Activated naive CD4-positive, alpha-beta T cell treated with anti-CD3 and anti-CD28 coated beads, Interleukin-2, amount 10 ng/mL, durations not matched to agents 7 days and 5 days (primary cell): Measurements from ENCODE around the gene CPSF7.
"Not testable (repeated sequence)": the region's sequence is repeated elsewhere in the genome, so short reads cannot be mapped to it uniquely, and the experiment has no call there.

Source experiments
- CTCF ChIA-PET: fragments of 350-600 bp; sonication (Branson Sonifier 250); formaldehyde crosslinking; loops from one replicate; lab custom pipeline; 2021; ENCODE audit warnings: antibody characterized with exemption; lab: Charles Lee
- DNase-seq: peaks from one replicate; pipeline ENCODE4 v3.0.0-alpha.2; 2020
- H3K27ac Mint-ChIP-seq: one replicate; pipeline ENCODE4 v1.8.0; 2021; ENCODE audit warnings: mild to moderate bottlenecking, moderate library complexity, mixed read lengths
- H3K27me3 Mint-ChIP-seq: one replicate; pipeline ENCODE4 v1.8.0; 2021; ENCODE audit warnings: mild to moderate bottlenecking, mixed read lengths
- H3K36me3 Mint-ChIP-seq: one replicate; pipeline ENCODE4 v1.8.0; 2021; ENCODE audit warnings: mixed read lengths
- H3K4me1 Mint-ChIP-seq: one replicate; pipeline ENCODE4 v1.8.0; 2021; ENCODE audit warnings: mixed read lengths
- H3K4me3 Mint-ChIP-seq: one replicate; pipeline ENCODE4 v1.8.0; 2021; ENCODE audit warnings: mild to moderate bottlenecking, moderate library complexity, mixed read lengths
- H3K9me3 Mint-ChIP-seq: one replicate; pipeline ENCODE4 v1.8.0; 2021; ENCODE audit warnings: mixed read lengths

Gene CPSF7

DNA sequence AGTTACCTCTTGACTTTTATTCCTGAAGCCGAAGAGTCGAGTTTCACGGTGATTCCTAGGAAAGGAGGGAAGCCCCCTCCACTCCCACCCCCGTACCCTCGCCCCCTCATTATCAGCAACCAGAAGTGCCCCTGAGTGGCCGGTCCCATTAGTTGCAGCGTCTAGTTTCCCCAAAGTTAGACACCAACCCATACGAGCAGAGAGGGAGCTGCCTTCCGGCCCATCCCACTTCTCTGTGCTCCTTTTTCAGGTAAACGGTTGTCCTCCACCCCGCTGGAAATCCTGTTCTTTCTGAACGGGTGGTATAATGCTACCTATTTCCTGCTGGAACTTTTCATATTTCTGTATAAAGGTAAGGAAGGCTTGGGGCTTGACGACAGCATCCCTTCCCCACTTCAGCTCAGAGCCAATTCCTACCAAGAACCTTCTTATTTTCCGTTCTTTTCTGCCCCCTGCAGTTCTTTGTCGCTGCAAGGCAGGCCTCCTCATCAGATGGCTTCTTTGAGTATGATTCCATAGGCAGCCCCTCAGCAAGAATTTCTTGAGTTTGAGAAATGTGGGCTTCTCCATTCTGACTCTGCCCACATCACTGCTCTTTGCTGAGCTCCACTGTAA is 36.7 kb downstream of the CPSF7 start:
- Mint-ChIP-seq H3K27ac (peak overlapping the region; percentile 87), H3K9me3 (peaks cover 4% of the 10 kb centered on the region), H3K36me3 (peaks cover 6% of the 10 kb centered on the region), H3K27me3 (no peaks in the 10 kb centered on the region), H3K4me1 (peaks cover 26% of the 10 kb centered on the region), H3K4me3 (peak overlapping the region; percentile 85)
- CTCF ChIA-PET = interaction anchor here (0.8 to 4.6 kb wide), 15 partner anchors 9 to 312 kb away, joined by 3 to 73 read pairs (median 5); partner anchors contain the start of genes CPSF7, SDHAF2 and TMEM138
- peak; percentile 34 for DNase-seq

DNA sequence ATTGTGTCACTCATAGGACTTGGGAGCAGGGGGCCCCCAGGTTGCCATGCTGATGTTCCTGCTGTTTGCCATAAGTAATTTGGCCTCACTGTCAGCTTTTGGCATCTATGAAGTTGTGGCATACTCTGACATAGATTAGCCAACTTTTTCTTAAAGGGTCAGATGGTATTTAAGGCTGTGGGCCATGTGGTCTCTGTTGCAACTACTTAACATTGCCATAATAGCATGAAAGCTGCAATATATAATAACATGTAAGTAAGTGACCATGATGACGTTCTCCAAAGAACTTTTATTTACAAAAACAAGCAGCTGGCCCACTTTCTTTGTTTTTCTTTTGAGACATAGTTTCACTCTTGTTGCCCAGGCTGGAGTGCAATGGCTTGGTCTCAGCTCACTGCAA is 39.6 kb downstream of the CPSF7 start:
- Mint-ChIP-seq H3K4me3 (no peak overlapping the region), H3K27me3 (no peaks in the 10 kb centered on the region), H3K27ac (no peak overlapping the region), H3K9me3 (peaks cover 4% of the 10 kb centered on the region), H3K4me1 (peaks cover 33% of the 10 kb centered on the region), H3K36me3 (peaks cover 6% of the 10 kb centered on the region)
- no peak for DNase-seq
- CTCF ChIA-PET = interaction anchor here (4.6 kb wide), 1 partner anchor 54 kb away, joined by 73 read pairs; no protein-coding TSS in a partner anchor

DNA sequence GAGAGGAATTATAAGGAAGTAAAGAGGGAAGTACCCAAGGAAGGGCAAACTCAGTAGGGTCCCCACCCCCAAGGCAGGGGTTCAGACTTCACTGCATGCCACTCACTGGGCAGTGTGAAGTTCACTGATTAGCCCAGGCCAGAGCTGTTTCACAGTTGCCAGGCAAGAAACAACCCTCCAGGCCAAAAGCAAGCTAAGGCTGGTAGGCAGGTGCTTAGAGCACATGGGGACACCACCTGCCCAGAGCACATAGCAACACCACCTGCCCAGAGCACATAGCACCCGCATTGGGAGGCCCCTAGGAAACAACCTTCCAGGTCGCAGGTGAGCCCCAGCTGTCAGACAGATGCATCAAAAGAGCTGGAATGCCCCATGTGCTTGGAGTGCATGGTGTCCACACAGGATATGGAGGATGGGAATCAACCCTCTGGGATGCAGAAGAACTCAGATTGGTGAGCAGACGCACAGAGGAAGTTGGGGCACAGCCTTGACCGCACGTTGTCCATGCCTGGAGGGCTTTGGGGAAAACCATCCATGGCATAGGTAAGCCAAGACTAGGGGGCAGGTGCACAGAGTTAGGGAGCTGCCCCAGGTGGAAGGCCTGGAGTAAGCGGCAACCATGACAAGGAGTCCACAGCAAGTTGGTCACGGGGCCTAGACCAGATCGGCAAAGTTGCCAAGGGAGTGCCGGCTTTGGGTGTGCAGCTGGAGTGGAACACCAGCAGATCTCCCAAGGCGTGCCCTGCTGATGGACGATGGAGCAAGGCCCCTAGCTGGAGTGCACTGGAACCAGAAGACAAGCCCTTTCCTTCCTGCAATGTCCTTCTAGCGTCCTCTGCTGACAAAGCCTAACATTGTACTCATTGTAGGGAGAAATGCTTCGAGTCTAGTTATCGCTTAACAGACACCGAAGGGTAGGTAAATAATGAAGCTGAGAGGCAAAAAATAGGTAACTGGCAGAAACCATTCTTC is 45.2 kb downstream of the CPSF7 start:
- no peak overlapping the region for H3K4me3 Mint-ChIP-seq
- H3K27ac Mint-ChIP-seq = no peak overlapping the region
- H3K27me3 Mint-ChIP-seq = no peaks in the 10 kb centered on the region
- H3K36me3 Mint-ChIP-seq = peaks cover 2% of the 10 kb centered on the region
- peaks cover 1% of the 10 kb centered on the region for H3K9me3 Mint-ChIP-seq
- CTCF ChIA-PET = interaction anchor here (0.5 to 9.6 kb wide), 27 partner anchors 9 to 554 kb away, joined by 3 to 309 read pairs (median 6); partner anchors contain the start of genes CYB561A3, DDB1, TKFC and TMEM138
- H3K4me1 Mint-ChIP-seq = peaks cover 6% of the 10 kb centered on the region
- DNase-seq = no peak

DNA sequence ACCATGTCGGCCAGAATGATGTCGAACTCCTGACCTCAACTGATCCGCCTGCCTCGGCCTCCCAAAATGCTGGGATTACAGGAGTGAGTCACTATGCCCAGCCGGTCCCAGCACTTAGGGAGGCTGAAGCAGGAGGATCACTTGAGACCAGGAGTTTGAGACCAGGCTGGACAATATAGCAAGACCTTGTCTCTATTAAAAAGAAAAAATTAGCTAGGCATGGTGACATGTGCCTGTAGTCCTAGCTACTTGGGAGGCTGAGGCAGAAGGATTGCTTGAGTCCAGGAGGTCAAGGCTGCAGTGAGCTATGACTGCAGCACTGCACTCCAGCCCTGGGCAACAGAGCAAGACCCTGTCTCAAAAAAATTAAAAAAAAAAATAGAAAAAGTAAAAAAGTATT is 45.9 kb downstream of the CPSF7 start:
- not testable (repeated sequence) for H3K4me3 Mint-ChIP-seq, H3K36me3 Mint-ChIP-seq, H3K27me3 Mint-ChIP-seq, H3K9me3 Mint-ChIP-seq, H3K4me1 Mint-ChIP-seq, H3K27ac Mint-ChIP-seq, DNase-seq
- CTCF ChIA-PET = interaction anchor here (0.6 to 9.6 kb wide), 9 partner anchors 9 to 130 kb away, joined by 3 to 309 read pairs (median 7); partner anchors contain the start of genes CYB561A3, DDB1, TKFC and TMEM138

DNA sequence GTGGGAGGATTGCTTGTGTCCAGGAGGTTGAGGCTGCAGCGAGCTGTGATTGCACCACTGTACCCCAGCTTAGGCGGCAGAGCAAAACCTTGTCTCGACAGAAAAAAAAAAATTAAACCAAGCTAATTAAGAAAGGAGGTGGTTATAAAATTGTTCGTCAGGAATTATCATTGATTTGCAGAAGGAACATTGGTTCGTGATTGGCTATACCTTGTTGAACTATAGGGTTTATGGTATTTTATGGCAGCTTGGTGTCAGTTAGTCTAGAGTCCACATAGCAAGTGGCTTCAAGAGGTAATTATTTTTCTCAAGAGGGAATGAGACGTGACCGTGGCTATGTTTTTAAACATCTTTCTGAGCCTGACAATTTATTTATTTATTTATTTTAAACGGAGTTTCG is 48.9 kb downstream of the CPSF7 start:
- Mint-ChIP-seq H3K36me3 (peaks cover 5% of the 10 kb centered on the region), H3K27ac (no peak overlapping the region), H3K9me3 (no peaks in the 10 kb centered on the region), H3K27me3 (no peaks in the 10 kb centered on the region), H3K4me1 (peaks cover 6% of the 10 kb centered on the region), H3K4me3 (no peak overlapping the region)
- CTCF ChIA-PET = interaction anchor here (9.6 kb wide), 1 partner anchor 43 kb away, joined by 309 read pairs; the partner anchor contains the start of genes DDB1 and TKFC
- no peak for DNase-seq

DNA sequence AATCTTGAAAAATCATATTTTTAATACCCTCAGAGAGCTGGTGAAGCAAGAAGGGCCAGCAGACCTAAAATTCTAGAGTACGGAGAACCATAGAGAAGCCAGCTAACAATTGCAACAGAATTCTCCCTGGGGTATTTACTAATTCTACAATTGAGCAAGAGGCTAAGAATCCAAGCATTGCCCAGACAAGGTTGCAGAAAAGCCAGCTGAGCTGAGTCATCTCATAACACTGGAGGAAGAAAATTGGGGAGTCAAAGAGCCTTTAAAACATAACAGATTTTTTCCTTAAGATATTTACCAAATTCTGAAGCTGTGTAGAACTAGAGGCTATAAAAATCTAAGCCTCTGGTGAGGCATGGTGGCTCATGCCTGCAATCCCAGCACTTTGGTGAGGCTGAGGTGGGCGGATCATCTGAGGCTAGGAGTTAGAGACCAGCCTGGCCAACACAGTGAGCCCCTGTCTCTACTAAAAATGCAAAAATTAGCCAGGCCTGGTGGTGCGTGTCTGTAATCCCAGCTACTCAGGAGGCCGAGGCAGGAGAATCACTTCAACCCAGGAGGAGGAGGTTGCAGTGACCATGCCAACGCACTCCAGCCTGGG is 51.0 kb downstream of the CPSF7 start:
- Mint-ChIP-seq H3K36me3 (peaks cover 12% of the 10 kb centered on the region), H3K4me3 (no peak overlapping the region), H3K27ac (no peak overlapping the region), H3K27me3 (no peaks in the 10 kb centered on the region), H3K9me3 (peaks cover 2% of the 10 kb centered on the region), H3K4me1 (no peaks in the 10 kb centered on the region)
- CTCF ChIA-PET = no interaction called here
- DNase-seq = no peak

DNA sequence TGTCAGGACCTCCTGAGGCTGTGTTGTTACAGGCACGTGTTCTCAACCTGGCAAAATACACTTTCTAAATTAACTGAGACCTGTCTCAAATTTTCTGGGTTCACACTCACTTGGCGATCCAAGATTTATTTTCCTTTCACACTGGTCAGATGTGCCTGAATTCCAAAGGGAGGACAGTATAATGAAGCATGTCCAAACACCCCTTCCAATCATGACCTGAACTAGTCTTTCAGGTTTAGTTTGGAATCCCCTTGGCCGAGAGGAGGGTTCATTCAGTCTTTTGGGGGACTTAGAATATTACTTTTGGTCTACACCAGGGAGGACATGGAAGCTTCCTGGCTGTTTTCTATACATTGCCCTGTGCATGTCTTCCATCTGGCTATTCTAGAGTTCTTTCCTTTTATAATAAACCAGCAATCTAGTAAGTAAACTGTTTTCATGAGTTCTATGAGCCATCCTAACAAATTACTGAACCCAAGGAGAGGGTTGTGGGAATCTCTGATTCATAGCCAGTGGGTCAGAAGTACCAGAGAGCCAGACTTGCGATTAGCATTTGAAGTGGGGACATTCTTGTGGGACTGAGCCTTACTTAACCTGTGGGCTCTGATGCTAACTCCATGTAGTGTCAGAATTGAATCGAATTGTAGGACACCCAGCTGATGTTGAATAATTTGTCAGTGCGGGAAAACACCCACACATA is 52.2 kb downstream of the CPSF7 start:
- no peak overlapping the region for H3K4me3 Mint-ChIP-seq
- H3K36me3 Mint-ChIP-seq = peaks cover 15% of the 10 kb centered on the region
- H3K27me3 Mint-ChIP-seq = no peaks in the 10 kb centered on the region
- no peak overlapping the region for H3K27ac Mint-ChIP-seq
- no peak for DNase-seq
- CTCF ChIA-PET = no interaction called here
- H3K4me1 Mint-ChIP-seq = no peaks in the 10 kb centered on the region
- H3K9me3 Mint-ChIP-seq = peaks cover 4% of the 10 kb centered on the region

DNA sequence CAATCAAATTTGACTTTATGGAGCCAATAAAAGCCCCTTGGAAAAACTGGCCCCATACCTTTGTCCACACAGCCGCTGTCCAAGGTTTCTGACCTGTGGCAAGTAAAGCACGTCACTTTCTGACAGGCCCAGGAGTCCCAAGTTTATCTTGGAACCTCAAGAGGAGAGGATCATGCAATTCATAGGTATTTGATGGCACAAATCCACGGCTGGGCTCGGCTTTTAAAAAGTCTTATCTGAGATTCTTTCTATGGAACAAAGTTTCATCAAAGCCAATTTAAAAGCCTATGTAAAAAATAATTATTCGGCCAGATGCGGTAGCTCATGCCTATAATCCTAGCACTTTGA is 54.0 kb downstream of the CPSF7 start:
- Mint-ChIP-seq H3K9me3 (peaks cover 4% of the 10 kb centered on the region), H3K4me1 (no peaks in the 10 kb centered on the region), H3K4me3 (no peak overlapping the region), H3K36me3 (peaks cover 24% of the 10 kb centered on the region), H3K27me3 (no peaks in the 10 kb centered on the region), H3K27ac (no peak overlapping the region)
- CTCF ChIA-PET = interaction anchor here (2.4 kb wide), 1 partner anchor 9 kb away, joined by 17 read pairs; no protein-coding TSS in a partner anchor
- DNase-seq = no peak

DNA sequence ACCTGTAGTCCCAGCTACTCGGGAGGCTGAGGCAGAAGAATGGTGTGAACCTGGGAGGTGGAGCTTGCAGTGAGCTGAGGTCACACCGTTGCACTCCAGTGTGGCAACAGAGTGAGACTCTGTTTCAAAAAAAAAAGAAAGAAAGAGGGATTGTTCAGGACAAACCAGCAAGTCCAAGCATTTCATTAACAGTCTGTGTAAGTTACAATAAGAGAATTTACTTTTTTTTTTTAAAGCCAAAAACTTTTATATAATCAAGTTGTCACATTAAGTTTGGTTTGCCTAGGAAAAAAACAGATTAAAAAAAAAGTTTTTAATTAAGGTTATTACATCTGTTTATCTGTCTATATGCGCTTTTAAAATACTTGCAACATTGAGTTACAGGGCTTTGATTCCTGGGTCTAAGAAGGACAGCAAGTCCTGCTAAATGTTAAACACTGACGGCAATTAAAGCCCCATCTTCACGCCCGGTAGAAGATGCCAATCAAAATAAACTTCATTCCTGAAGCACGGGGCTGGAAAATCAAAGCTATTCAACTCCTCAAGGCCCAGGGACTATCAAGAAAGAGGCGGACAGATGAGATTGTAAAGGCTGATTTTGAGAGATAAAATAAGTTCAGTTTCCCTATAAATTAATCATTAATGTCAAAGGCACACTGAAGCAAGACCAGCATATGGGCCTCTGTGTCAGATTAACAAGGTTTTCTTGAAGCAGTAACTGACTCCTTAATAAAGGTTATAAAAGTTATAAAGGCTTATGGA is 56.9 kb downstream of the CPSF7 start:
- DNase-seq = no peak
- H3K36me3 Mint-ChIP-seq = peaks cover 45% of the 10 kb centered on the region
- H3K27me3 Mint-ChIP-seq = no peaks in the 10 kb centered on the region
- H3K27ac Mint-ChIP-seq = peak overlapping the region; percentile 24
- H3K4me3 Mint-ChIP-seq = no peak overlapping the region
- H3K4me1 Mint-ChIP-seq = peaks cover 7% of the 10 kb centered on the region
- H3K9me3 Mint-ChIP-seq = peaks cover 4% of the 10 kb centered on the region
- CTCF ChIA-PET = interaction anchor here (0.7 to 1.3 kb wide), 2 partner anchors 12 to 37 kb away, joined by 3 read pairs; no protein-coding TSS in a partner anchor

DNA sequence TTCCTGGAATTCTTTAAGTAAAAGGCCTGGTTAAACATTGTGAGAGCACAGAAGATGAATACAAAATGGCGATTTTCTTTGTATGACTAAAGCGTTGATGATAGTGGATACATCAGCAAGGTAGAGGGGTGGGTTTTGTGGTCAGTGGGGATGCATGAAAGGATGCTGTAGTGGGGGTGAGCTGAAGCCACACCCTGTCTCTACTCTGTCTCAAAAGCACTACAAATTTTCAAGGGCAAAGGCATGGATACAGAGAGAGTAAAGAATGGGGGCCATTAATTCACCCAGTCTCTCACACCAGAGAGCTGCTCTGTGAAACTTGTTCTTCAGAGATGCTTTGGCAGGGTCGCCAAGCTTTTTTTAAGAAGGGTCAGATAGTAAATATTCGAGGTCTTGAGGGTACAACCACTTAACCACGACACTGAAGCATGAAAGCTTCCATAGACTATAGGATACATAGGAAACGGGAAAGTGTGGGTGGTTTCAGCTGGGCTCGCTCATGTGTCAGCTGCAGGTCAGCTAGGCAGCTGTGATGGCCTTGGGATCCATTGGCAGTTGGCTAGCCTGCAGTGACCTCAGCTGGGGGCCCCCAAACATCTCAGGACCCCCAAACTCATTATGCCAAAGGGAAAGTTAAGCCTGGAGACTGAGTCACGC is 59.3 kb downstream of the CPSF7 start:
- peaks cover 57% of the 10 kb centered on the region for H3K36me3 Mint-ChIP-seq
- peaks cover 4% of the 10 kb centered on the region for H3K9me3 Mint-ChIP-seq
- DNase-seq = no peak
- no peak overlapping the region for H3K27ac Mint-ChIP-seq
- no peaks in the 10 kb centered on the region for H3K27me3 Mint-ChIP-seq
- CTCF ChIA-PET = interaction anchor here (2.9 to 7.4 kb wide), 2 partner anchors 15 to 34 kb away, joined by 10 to 46 read pairs; no protein-coding TSS in a partner anchor
- H3K4me1 Mint-ChIP-seq = peaks cover 7% of the 10 kb centered on the region
- no peak overlapping the region for H3K4me3 Mint-ChIP-seq

DNA sequence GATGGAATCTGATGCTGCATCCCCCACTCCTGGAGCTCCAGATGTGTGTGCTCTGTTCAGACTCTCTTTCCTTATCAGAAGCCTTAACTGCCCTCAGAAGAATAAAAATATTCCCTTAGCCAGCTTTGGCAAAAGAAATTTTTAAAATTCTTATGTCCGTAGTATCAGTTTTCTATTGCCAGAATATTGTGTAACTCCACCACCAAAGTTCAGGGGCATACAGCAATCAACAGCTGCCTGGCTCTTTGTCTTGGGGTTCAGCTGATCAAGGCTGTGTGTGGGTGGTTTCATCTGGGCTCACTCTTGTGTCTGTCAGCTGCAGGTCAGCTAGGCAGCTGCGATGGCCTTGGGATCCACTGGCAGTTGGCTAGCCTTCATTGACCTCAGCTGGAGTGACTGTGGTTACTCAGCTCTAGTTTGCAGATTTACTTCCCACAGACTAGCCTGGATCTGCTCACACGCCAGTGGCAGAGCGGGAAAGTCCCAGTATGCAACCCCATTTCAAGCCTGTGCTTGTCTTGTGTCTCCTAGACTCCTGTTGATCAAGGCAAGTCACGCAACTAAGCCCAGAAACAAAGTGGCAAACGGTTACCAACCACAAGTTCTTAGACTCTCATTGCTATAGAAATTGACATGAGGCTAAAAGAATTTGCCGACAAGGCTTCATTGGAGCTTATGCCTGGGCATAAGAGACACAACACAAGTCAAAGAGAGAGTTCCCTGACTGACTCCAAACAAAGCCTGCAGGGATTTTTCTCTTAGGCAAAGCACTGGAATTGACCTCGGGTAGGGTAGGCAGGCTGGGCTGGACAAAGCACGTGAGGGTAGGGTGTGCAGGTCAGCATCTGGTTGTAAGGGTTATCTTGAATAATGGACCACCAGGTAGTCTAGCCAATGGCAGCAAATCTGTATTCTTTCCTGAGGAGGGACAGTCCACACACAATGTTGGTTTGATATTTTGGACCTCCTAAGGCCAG is 60.1 kb downstream of the CPSF7 start:
- DNase-seq = no peak
- CTCF ChIA-PET = interaction anchor here (2.9 to 7.4 kb wide), 2 partner anchors 15 to 33 kb away, joined by 10 to 46 read pairs; no protein-coding TSS in a partner anchor
- Mint-ChIP-seq H3K27me3 (no peaks in the 10 kb centered on the region), H3K36me3 (peaks cover 54% of the 10 kb centered on the region), H3K4me3 (no peak overlapping the region), H3K9me3 (peaks cover 2% of the 10 kb centered on the region), H3K4me1 (peaks cover 7% of the 10 kb centered on the region), H3K27ac (no peak overlapping the region)
